ENCODE results near the gene DPH6.
"Not testable (repeated sequence)": the region's sequence is repeated elsewhere in the genome, so short reads cannot be mapped to it uniquely, and the experiment has no call there.

DPH6 gene

GRCh38 chr15:35437157-35437556, 108.8 kb downstream of the DPH6 start:
- DNase-seq (ENCODE audit: low read depth in 2 of 2) = no peak

GRCh38 chr15:35436422-35436821, 109.5 kb downstream of the DPH6 start:
- no peak for DNase-seq (ENCODE audit: low read depth in 2 of 2)

GRCh38 chr15:35431281-35431680, 114.7 kb downstream of the DPH6 start:
- no peak for DNase-seq (ENCODE audit: low read depth in 2 of 2)

- DNase-seq (ENCODE audit: low read depth in 2 of 2) = no peak
Observed at GRCh38 chr15:35430301-35430700, 115.7 kb downstream of the DPH6 start.

- no peak for DNase-seq (ENCODE audit: low read depth in 2 of 2)
Observed at GRCh38 chr15:35427496-35427895, 118.5 kb downstream of the DPH6 start.

- DNase-seq (ENCODE audit: low read depth in 2 of 2) = no peak
Observed at GRCh38 chr15:35427091-35427490, 118.9 kb downstream of the DPH6 start.

- DNase-seq (ENCODE audit: low read depth in 2 of 2) = no peak
Observed at GRCh38 chr15:35410775-35411174, 135.2 kb downstream of the DPH6 start.

GRCh38 chr15:35399901-35400300, 146.1 kb downstream of the DPH6 start:
- DNase-seq (ENCODE audit: low read depth in 2 of 2) = no peak

- DNase-seq (ENCODE audit: low read depth in 2 of 2) = no peak
Observed at GRCh38 chr15:35397027-35397426, 148.9 kb downstream of the DPH6 start.

GRCh38 chr15:35394416-35394815, 151.5 kb downstream of the DPH6 start:
- DNase-seq (ENCODE audit: low read depth in 2 of 2) = no peak

- DNase-seq (ENCODE audit: low read depth in 2 of 2) = no peak
Observed at GRCh38 chr15:35393398-35393797, 152.6 kb downstream of the DPH6 start.

GRCh38 chr15:35391408-35391984, 154.5 kb downstream of the DPH6 start:
- not testable (repeated sequence) for DNase-seq (ENCODE audit: low read depth in 2 of 2)

- no peak for DNase-seq (ENCODE audit: low read depth in 2 of 2)
Observed at GRCh38 chr15:35383506-35383905, 162.5 kb downstream of the DPH6 start.

- no peak for DNase-seq (ENCODE audit: low read depth in 2 of 2)
Observed at GRCh38 chr15:35381328-35381727, 164.6 kb downstream of the DPH6 start.

GRCh38 chr15:35379972-35380371, 166.0 kb downstream of the DPH6 start:
- no peak for DNase-seq (ENCODE audit: low read depth in 2 of 2)

- not testable (repeated sequence) for DNase-seq (ENCODE audit: low read depth in 2 of 2)
Observed at GRCh38 chr15:35378454-35378853, 167.5 kb downstream of the DPH6 start.

GRCh38 chr15:35376707-35377106, 169.3 kb downstream of the DPH6 start:
- DNase-seq (ENCODE audit: low read depth in 2 of 2) = no peak

- DNase-seq (ENCODE audit: low read depth in 2 of 2) = no peak
Observed at GRCh38 chr15:35374661-35375060, 171.3 kb downstream of the DPH6 start.

- no peak for DNase-seq (ENCODE audit: low read depth in 2 of 2)
Observed at GRCh38 chr15:35362195-35362829, 183.7 kb downstream of the DPH6 start.

- no peak for DNase-seq (ENCODE audit: low read depth in 2 of 2)
Observed at GRCh38 chr15:35358824-35359223, 187.1 kb downstream of the DPH6 start.

- no peak for DNase-seq (ENCODE audit: low read depth in 2 of 2)
Observed at GRCh38 chr15:35351059-35351458, 194.9 kb downstream of the DPH6 start.

- DNase-seq (ENCODE audit: low read depth in 2 of 2) = no peak
Observed at GRCh38 chr15:35349916-35350315, 196.0 kb downstream of the DPH6 start.

- DNase-seq (ENCODE audit: low read depth in 2 of 2) = no peak
Observed at GRCh38 chr15:35330916-35331315, 215.0 kb downstream of the DPH6 start.

Measured in stimulated activated CD4-positive, alpha-beta T cell treated with anti-CD3 and anti-CD28 coated beads, Interleukin-1b, Interleukin-23, amount 100 ng/mL, for 4 hours (primary cell).